Limb (tissue), 2 donors: Measurements from ENCODE around the gene CYP26B1.
"Not testable (repeated sequence)": the region's sequence is repeated elsewhere in the genome, so short reads cannot be mapped to it uniquely, and the experiment has no call there.

Source experiments
- DNase-seq, 2 donors: peaks; one replicate each; pipeline ENCODE4 v3.0.0-alpha.2; 2016; ENCODE audit errors: extremely low spot score in 2 of 2

CYP26B1 gene

DNA sequence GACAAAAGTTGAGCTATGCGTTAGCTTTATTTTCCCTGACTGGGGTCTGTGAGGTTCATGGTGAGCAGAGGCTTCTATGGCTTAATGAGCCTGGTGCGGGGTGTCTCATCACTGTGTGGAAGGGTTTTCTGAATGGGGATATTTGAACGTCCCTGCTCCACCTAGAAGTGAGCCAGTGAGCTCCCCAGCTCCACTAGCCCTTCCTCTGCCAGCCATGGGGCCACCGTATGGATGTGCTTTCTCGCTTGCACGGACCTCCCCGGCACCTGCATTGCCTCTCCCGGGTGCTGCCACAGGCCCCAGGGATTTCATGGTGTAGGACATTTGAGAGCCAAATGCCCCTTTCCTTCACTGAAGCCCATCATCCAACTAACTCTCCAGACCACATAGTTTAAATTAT, 37.8 kb downstream of the CYP26B1 start:
- DNase-seq: no peak

DNA sequence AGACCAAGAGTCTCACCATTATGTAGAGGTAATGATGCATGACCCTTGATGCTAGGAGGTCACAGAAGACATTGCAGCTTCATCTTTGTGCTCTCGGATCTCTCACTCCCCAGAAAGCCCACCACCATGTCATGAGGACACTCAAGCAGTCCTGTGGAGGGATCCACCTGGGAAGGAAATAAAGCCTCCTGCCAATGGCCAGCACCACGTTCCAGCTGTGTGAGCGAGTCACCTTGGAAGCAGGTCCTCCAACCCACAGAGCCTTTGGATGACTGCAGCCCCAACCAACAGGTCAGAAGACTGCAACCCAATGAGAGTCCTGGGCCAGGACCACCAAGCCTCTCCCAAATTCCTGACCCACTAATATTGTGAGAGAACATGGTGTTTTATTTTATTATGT, 38.4 kb downstream of the CYP26B1 start:
- DNase-seq: no peak

DNA sequence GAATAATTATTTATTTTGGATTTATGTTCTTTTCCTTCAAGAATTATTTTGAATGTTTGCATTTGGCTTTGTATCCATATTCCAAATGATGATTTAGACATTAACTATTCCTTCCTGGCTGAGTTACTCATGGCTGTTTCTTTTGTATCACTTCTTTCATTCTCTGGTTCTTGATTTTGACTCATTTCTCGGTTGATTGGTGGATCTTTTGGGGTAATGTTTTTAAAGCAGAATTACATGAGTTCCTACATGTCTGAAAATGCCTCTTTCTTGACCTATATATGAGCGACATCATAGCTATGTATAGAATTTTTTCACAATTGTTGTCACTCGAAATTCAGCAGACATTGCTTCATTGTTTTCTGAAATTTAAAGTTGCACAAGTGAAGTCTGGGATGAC, 39.5 kb downstream of the CYP26B1 start:
- DNase-seq: no peak

DNA sequence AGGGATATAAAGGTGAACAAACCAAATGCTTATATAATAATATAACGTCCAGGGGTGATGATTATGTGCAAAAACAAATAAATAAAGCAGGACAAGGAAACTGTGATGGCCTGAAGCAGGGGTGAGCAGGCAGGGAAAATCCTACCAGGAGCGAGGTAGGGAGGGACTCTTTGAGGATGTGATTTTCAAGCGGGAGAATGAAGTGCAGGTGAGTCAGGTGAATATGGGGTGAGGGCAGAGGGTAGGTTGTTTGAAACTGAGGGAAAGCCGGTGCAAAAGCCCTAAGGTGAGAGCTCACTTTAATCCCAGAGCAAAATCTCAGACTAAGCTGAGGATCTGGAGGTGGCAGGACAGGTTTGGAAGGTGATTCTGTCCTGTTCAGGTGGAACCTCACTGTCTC, 40.7 kb downstream of the CYP26B1 start:
- DNase-seq: no peak

DNA sequence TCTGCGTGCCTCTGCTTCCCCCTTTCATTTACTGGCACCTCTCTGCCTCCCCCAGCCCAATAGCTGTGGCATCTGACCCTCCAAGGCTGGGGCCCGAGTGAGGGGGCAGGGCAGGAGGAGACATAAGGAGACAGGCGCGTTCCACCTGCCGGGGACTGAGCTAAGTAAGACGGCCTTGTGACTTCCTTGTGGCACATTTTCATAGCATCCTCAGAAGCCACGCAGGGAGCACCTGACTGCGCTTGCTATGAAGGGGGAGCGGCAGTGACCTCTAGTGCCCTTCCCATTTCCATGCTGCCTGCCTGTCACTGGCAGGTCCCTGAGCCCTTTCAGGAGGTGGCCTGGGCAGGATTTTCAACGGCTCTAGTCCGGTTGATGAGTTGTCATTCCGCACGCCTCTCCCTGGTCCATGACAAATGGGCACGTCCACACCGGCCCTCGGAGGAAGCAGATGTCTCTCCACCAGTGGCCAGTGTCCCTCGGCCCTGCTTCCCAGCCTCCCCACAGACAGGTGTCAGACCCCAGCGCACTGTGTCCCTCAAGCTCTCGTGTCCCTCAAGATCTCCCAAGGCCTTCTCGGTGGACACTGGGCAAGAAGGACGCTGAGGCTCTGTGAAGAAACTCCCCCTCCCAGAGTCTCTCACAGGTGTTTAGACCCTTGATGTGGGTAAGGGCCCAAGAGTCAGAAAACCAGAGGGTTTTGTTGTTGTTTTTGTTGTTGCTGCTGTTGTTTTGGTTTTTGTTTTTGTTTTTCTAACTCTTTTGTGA, 42.7 kb downstream of the CYP26B1 start:
- DNase-seq: no peak

DNA sequence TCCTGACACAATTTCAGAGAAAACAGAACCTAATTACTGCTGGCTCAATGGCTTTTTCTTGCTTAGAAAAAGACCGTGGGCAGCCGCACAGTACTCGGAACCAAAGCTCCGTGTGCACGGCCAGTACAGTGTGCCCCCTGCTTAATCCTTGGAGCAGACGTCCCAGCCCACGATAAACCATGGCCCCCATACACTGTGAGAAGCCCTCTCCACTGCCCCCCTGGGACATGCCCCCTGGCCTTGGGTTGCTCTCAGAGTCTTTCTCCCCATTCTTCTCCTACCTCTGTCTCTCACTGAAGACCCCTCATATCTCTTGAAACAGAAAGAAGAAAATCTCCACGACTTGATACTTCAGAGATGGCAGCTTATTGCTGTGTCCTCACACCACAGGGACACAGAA, 44.0 kb downstream of the CYP26B1 start:
- DNase-seq: no peak

DNA sequence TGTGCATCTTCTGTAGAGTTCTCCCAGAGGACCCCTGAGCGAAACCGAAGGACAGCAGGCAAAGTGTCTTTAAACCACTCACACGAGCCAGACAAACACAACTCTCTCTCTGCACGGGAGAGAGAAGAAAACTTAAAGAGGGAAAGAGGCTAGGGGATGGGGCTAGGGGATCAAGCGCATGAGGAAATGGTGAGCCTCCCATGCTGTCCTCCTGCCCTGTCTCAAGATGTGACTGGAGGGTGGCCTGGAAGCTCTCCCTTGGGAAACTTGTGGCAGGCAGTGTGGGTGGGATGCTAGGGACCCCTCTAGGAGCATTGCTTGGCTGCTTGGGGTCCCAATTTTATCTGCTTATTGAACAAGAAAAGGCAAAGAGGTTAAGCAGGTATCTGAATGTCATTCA, 44.5 kb downstream of the CYP26B1 start:
- no peak for DNase-seq

DNA sequence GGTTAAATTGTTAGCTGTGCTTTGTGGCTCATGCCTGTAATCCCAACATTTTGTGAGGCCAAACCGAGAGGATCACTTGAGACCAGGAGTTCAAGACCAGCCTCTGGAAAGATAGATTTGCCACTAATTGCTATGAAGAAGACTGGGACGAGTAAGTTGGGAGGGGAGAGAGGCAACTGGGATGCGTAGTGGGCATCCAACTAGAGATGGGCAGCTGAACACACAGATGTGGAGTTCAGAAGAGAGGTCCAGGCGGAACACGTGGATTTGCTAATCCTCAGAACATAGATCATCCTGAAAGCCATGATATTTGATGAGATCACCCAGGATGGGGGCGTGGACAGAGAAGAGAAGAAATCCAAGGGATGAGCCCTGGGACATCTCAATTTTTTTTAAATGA, 48.7 kb downstream of the CYP26B1 start:
- no peak for DNase-seq

DNA sequence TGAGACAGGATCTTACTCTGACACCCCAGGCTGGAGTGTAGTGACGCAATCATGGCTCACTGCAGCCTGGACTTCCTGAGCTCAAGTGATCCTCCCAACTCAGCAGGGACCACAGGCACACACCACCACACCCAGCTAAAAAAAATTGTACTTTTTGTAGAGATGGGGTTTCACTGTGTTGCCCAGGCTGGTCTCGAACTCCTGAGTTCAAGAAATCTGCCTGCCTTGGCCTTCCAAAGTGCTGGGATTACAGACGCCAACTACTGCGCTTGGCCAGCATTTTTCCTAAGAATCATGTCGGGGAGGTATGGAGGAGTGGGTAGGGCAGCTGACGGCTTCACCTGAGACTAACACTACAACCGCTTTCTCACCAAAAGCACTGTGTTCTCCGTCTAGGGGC, 50.4 kb downstream of the CYP26B1 start:
- no peak for DNase-seq

DNA sequence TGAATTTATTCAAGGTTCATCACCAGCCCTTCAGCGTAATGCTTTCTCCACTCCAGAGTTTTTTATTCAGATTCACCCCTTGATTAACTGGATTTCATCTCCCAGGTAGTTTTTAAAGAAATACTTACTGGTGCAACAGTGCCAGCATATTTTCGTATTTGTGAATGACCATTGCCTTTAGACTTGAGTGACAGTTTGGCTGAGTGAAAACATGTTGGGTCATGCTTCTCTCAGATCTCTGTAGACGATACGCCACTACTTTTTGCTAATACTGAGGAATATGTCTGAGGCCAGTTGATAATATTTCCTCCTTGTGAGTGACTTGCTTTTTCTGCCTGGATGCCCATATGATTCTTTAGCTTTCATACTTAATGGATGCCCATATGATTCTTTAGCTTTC, 51.5 kb downstream of the CYP26B1 start:
- DNase-seq: no peak

DNA sequence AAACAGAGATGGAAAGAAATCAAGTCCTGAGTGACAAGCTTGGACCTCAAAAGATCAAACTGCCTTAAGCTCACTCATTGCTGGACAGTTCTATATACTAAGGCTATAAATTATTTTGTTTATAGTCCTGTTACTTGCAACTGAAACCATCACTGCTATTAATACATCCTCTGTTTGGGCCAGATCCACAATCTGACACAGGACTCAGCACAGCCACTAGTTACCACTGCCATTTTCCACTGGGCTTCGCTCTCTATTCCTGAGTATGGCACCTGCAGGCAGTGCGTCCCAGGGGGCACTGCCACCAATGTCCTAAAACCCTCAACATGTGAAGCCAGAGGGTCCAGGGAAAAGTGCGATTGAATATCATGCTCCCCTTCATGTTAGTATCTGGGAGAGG, 52.3 kb downstream of the CYP26B1 start:
- DNase-seq: no peak

DNA sequence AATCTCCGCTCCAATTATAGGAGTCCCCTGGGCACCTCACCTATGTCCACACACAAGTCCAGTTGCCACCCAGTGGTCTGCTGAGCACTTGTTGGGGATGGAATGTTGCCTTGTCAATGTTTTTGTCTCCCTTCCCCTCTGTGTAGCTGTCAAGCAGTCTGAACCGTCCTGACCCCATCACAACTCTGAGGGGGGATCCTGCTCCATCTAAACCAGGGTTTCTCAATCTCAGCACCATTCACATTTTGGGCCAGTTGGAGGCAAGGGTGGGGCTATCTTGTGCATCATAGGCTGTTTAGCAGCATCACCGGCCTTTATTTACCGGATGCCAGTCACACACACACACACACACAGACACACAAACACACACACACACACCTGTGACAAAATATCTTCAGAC, 53.0 kb downstream of the CYP26B1 start:
- no peak for DNase-seq

DNA sequence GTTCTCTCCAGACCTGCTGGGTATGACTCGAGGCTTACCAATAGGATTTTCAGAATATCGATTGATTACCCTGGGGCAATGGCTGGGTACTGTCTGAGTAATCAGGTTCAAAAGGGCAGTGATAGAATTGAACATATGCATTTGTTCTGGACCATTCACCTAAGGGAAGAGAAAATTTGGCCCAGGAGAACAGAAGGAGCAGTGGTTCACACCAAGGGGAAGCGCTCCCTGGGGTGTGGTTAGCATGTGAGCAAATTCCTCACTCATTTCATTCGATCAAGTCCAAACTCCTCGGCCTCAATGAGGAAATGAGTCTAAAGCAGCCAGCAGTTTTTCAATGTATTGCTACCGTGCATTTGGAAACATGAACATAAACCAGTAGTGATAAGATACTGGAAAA, 55.6 kb downstream of the CYP26B1 start:
- no peak for DNase-seq

DNA sequence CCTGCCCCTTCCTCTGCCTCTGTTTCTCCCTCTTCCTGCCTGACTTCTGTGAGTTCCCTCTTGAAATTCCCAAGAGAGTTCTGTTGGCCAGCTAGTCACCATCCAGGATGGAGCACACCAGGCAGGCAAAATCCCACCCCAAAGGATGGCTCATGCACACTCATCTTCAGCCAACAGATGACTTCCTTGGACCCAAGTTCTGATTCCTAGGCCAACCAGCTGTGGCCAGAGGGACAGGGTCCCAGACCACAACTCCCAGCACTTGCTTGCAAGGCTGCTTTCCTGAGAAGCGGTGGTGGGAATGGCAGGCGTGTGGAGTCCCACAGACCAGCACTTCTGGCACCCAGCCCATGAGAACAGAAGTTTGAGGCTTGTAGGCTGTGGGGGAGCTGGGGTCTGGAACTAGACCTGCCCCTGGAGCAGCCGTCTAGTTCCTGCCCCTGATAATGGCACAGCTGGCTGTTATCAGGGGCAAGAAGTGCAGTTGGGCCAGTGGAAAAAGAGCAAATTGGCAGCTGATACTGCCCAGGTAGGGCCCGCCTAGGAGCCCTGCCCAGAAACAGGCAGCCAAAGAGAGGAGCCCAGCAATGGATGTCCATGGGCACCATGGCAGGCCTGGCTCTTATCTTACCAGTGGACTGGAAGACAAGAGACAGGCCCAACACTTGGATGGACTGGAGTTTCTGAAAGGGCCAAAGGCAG, 56.7 kb downstream of the CYP26B1 start:
- DNase-seq: no peak

DNA sequence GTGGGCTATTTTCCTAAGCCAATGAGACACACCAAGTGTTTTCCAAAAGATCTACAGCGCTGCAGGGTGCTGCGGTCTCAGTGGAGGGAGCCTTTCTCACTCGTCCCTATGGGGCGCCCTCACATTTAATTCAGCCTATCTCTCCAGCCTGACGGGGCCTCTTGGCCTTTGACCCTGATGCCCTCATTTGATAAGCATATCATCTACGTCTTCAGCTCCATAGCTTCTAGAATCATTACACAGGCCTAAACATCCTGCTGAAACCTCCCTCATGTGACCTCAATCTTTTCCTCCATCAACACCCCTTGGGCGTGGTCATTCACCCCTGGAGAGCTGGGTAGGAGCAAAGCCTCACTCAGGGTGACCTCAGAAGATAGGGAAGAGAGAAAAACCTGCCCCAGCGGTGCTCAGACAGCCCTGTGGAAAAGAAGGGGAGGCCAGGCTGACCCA, 57.4 kb downstream of the CYP26B1 start:
- no peak for DNase-seq

DNA sequence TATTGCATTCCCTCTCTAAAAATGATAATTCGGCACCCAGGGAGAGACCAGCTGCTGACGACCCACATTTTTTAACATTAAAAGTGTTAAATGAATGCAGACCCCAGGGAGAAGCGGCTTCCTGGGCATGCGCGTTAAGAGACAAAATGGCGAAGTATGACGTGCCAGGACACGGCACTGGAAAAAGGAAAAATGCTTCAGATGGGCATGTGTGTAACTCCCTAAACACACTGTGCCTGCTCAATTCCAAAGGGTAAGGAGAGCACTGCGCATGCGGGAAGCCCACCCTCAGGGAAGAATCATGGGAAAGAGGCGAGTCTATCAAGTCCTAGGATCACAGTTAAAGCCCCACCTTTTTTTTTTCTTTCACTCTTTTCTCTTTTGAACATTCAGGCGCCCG, 58.1 kb downstream of the CYP26B1 start:
- DNase-seq: no peak

DNA sequence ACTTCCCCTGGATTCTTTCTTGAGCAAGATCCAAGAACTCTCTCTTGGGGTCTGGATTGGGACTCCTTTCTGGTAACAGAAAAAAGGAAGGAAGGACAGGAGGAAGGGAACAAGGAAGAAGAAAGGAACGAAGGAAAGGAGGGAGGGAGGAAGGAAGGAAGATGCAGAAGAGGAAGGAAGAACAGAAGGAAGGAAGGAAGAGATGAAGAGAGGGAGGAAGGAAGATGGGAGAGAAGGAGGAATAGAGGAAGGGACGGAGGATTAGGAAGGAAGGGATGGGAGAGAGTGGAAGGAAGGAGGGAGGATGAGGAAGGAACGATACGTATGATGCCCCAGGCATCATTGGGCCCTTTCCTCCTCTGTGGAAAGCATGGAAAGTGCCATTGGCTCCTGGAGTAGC, 58.6 kb downstream of the CYP26B1 start:
- no peak for DNase-seq

DNA sequence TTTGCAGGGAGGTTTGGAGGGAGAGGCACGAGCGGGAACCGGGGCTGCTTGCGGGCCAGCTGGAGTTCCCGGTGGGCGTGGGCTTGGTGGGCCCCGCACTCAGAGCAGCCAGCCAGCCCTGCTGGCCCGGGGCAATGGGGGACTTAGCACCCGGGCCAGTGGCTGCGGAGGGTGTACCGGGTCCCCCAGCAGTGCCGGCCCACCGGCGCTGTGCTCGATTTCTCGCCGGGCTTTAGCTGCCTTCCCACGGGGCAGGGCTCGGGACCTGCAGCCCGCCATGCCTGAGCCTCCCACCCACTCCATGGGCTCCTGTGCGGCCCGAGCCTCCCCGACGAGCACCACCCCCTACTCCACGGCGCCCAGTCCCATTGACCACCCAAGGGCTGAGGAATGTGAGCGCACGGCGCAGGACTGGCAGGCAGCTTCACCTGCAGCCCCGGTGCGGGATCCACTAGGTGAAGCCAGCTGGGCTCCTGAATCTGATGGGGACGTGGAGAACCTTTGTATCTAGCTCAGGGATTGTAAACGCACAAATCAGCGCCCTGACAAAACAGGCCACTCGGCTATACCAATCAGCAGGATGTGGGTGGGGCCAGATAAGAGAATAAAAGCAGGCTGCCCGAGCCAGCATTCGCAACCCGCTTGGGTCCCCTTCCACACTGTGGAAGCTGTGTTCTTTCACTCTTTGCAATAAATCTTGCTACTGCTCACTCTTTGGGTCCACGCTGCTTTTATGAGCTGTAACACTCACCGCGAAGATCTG, 60.6 kb downstream of the CYP26B1 start:
- DNase-seq: not testable (repeated sequence)

DNA sequence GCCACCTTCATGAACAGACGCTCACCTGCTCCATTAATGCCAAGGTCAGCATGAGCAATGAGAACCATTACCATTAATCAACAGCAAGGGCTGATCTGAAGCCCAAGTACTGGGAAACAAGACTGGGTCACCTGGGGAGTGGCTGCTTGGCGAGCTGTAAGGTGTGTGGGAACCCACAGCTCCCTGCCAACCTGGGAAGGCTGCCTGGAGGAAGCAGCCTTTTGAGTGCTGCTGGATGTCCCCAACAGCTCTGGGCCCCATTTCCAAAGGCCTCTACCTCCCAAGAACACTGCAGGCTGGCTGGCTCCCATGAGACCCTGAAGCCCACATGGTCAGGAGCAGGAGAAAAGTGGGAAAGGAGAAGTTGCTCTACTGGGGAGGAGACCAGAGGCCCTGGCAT, 62.1 kb downstream of the CYP26B1 start:
- DNase-seq: no peak

DNA sequence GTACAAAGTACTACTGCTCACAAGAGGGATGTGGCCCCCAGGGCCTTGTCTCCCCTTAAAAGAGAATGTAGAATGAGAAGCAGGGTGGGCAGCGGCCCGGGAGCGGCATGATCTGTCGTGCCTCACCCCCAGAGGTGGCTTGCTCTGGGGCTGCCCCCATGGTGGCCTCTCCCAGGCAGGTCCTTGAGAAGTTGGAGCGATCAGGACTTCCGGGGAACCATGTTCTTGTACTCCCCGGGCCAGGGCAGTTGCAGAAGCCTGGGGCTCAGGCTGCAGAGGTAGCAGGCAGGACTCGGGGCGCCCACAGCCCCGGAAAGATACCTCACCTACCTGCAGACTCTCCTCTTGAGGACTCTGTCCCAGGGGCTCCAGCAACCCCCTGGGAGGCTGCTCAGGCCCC, 62.6 kb downstream of the CYP26B1 start:
- DNase-seq: no peak

DNA sequence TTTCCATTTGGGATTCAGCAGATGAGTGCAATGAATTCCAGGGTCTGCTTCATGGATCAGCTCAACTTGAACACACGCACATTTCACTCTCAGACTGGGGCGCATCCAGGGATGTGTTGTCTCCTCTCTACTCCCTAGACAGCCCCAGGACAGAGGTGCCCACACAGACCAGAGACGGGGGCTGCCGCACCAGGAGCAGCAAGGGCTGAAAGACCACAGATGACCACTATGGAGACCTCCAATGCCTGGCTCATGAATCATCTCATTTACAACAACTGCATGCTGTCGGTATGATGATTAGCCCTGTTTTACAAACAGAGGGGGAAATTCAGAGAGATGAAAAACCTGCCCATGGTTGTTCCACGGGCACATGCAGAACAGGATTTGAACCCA, 63.1 kb downstream of the CYP26B1 start:
- no peak for DNase-seq

DNA sequence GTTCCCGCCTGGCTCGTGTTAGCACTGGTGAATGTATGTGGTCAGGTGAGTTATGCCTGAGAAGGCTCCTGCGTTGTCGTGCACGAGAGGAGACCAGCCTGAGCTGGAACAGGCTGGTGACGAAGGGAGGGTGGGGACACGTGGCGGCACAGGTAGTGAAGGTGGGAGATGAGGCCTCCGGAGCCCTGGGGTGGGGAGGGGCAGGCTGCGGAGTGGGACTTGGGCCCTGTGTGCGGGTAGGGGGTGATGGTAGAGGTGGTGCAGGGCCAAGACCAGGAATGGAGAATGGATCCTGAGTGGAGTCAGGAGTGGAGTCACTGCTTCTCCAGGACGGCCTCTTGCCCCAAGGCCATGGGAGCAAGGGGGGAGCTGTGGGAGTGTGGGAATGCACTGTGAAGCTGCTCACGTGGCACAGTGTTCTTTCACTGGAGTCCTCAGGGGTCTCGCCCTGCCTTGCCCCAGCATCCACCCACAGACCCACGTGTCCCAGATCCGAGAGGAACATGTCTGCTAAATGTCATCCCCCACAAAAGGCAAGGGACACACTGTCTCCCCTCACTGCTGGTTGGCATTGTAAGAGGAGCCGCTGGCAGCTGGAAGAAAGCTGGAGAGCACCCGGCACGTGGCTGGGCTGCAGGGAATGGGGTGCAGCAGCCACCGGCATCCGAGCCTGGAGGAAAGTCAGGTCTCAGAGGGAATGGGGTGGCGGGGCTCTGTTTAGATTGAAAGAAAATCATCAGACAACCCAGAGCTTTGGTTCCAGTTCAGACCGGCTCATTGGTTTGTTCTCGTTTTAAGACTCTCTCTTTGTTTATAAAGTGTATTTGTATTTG, 63.7 kb downstream of the CYP26B1 start:
- DNase-seq: no peak
